A549 (cell line): ENCODE results near the gene NEDD4L. TPM values are rescaled to one million over a fixed set of nuclear protein-coding genes. Genes with fewer than 3 reads are reported as not detected.

ENCODE experiments used
- ATAC-seq, 2 experiments: fragments of 200-7000 bp in 1 of 2; fragments of >200 bp in 1 of 2; cut with Nextera tagmentation in 1 of 2; cut with Tn5 transposase in 1 of 2; 3 replicates each; pipeline versions ENCODE4 v1.8.0 to v1.9.1; 2018 to 2020; ENCODE audit warnings: mild to moderate bottlenecking in 1 of 2, moderate library complexity in 1 of 2
- CTCF ChIA-PET: fragments of 300-600 bp; sonication (Branson Sonifier 250); formaldehyde crosslinking; extraction: SDS; loops from one replicate; lab custom pipeline; 2021; ENCODE audit warnings: antibody characterized with exemption, inconsistent platforms; lab: Yijun Ruan, JAX
- POLR2A ChIA-PET: fragments of 350-600 bp; formaldehyde crosslinking; extraction: SDS; loops from one replicate; lab custom pipeline; 2021; ENCODE audit warnings: antibody characterized with exemption, inconsistent platforms; lab: Yijun Ruan, JAX
- DNase-seq, 2 experiments: peaks; one replicate each; pipeline versions ENCODE4 v3.0.0 to v3.0.0-alpha.2; 2011 to 2016; ENCODE audit warnings: low read depth in 1 of 2, low spot score in 1 of 2
- FAIRE-seq: peaks from 2 replicates; lab custom pipeline; 2011; peaks lifted over from hg19 to GRCh38; lab: Jason Lieb, UNC
- H3K27ac ChIP-seq, 2 experiments: fragments of >200 bp; sonication (Bioruptor Twin); formaldehyde crosslinking; 3 replicates each; pipeline ENCODE4 v1.5.1; 2016 to 2017
- H3K4me1 ChIP-seq: fragments of >200 bp; sonication (Bioruptor Twin); formaldehyde crosslinking; 3 replicates; pipeline ENCODE4 v1.6.1; 2016
- H3K4me2 ChIP-seq: fragments of >200 bp; sonication (Bioruptor Twin); formaldehyde crosslinking; 3 replicates; pipeline ENCODE4 v1.6.1; 2016
- H3K4me3 ChIP-seq: fragments of >200 bp; sonication (Bioruptor Twin); formaldehyde crosslinking; 3 replicates; pipeline ENCODE4 v1.5.1; 2016
- H3K9me3 ChIP-seq: fragments of >200 bp; sonication (Bioruptor Twin); formaldehyde crosslinking; 3 replicates; pipeline ENCODE4 v1.6.1; 2016
- CEBPB ChIP-seq, 2 experiments: fragments of >200 bp in 1 of 2; sonication (Bioruptor Twin) in 1 of 2; formaldehyde crosslinking in 1 of 2; IDR thresholded peaks; 2 replicates each; pipeline ENCODE4 v1.6.1; 2012 to 2016
- FOSB ChIP-seq: fragments of 250-450 bp; sonication (Bioruptor Pico); IDR thresholded peaks from 2 replicates; pipeline ENCODE4 v1.5.0; 2020; ENCODE audit warnings: mild to moderate bottlenecking, moderate library complexity
- FOXS1 ChIP-seq: fragments of 250-450 bp; sonication (Bioruptor Pico); IDR thresholded peaks from 2 replicates; pipeline ENCODE4 v1.5.0; 2020; ENCODE audit warnings: mild to moderate bottlenecking, moderate library complexity
- HOXB13 ChIP-seq: fragments of 250-450 bp; sonication (Bioruptor Pico); IDR thresholded peaks from 2 replicates; pipeline ENCODE4 v1.5.0; 2020; ENCODE audit warnings: low read depth, mild to moderate bottlenecking, moderate library complexity
- JUN ChIP-seq, 2 experiments: fragments of >200 bp; sonication (Bioruptor Twin); formaldehyde crosslinking; IDR thresholded peaks; 2 replicates in 1 of 2; 3 replicates in 1 of 2; pipeline ENCODE4 v1.6.1; 2016 to 2017
- KDM1A ChIP-seq: fragments of 200-600 bp; sonication (generic); IDR thresholded peaks from 2 replicates; pipeline ENCODE4 v1.6.1; 2016; ENCODE audit warnings: low read depth, mild to moderate bottlenecking
- PHF8 ChIP-seq: fragments of 200-600 bp; sonication (generic); IDR thresholded peaks from 2 replicates; pipeline ENCODE4 v1.6.1; 2016; ENCODE audit warnings: low read depth, mild to moderate bottlenecking, antibody characterized with exemption, moderate library complexity, borderline replicate concordance
- RAD21 ChIP-seq, 2 experiments: fragments of >200 bp in 1 of 2; sonication (Bioruptor Twin) in 1 of 2; formaldehyde crosslinking in 1 of 2; IDR thresholded peaks in 1 of 2; conservative IDR thresholded peaks in 1 of 2; 2 replicates in 1 of 2; 3 replicates in 1 of 2; pipeline ENCODE4 v1.6.1; 2012 to 2018; ENCODE audit warnings: inconsistent platforms in 1 of 2
- RARB ChIP-seq: fragments of 250-450 bp; sonication (Bioruptor Pico); IDR thresholded peaks from 2 replicates; pipeline ENCODE4 v1.8.0; 2021; ENCODE audit warnings: mild to moderate bottlenecking, moderate library complexity
- RCOR1 ChIP-seq: fragments of 150-350 bp; IDR thresholded peaks from 2 replicates; pipeline ENCODE4 v1.6.1; 2014; ENCODE audit warnings: antibody characterized with exemption, low read length, low read depth
- RFX5 ChIP-seq: fragments of 450-650 bp; IDR thresholded peaks from 2 replicates; pipeline ENCODE4 v1.7.1; 2014; ENCODE audit warnings: antibody characterized with exemption, mild to moderate bottlenecking, moderate library complexity
- RNF2 ChIP-seq: fragments of 200-600 bp; sonication (generic); IDR thresholded peaks from 2 replicates; pipeline ENCODE4 v1.6.1; 2016; ENCODE audit warnings: low read depth, mild to moderate bottlenecking, antibody characterized with exemption, moderate library complexity, borderline replicate concordance
- SMC3 ChIP-seq: fragments of >200 bp; sonication (Bioruptor Twin); formaldehyde crosslinking; IDR thresholded peaks from 3 replicates; pipeline ENCODE4 v1.6.1; 2018; ENCODE audit warnings: inconsistent platforms
- WGBS: methylation state at CpG from one replicate; pipeline ENCODE4 v1.1.6; 2017; ENCODE audit errors: missing lambda C conversion rate; 5-methylcytosine and 5-hydroxymethylcytosine counted together
- polyA plus RNA-seq, 4 experiments: library from polyadenylated mRNA; depleted of rRNA in 3 of 4; stranded (reverse); fragments of >200 nt; fragmentation: RNase III in 1 of 4; extraction: RNeasy Plus Mini Kit Qiagen cat#74134 plus additional on column Dnase treatment in 1 of 4; gene quantifications; 2 replicates in 3 of 4; 3 replicates in 1 of 4; pipeline ENCODE4 v1.2.3, GENCODE V29; 2011 to 2017
- TF ChIP-seq, protein P1 (sequence below): fragments of 200-600 bp; sonication (generic); IDR thresholded peaks from 2 replicates; pipeline ENCODE4 v1.6.1; 2016; ENCODE audit warnings: antibody characterized with exemption, mild to moderate bottlenecking, moderate library complexity
- TF ChIP-seq, protein P2 (sequence below): fragments of 450-650 bp; IDR thresholded peaks from 2 replicates; pipeline ENCODE4 v1.6.1; 2014; ENCODE audit warnings: antibody characterized with exemption
- TF ChIP-seq, protein P3 (sequence below): IDR thresholded peaks from 2 replicates; pipeline ENCODE4 v1.6.1; 2012
- TF ChIP-seq, protein P4 (sequence below): fragments of >200 bp; sonication (Bioruptor Twin); formaldehyde crosslinking; IDR thresholded peaks from 3 replicates; pipeline ENCODE4 v1.6.1; 2016
- TF ChIP-seq, protein P5 (sequence below): IDR thresholded peaks from 2 replicates; pipeline ENCODE4 v1.6.1; 2012
- TF ChIP-seq, protein P6 (sequence below): IDR thresholded peaks from 2 replicates; pipeline ENCODE4 v1.6.1; 2012; ENCODE audit warnings: low read depth, borderline replicate concordance

NEDD4L gene
- polyA plus RNA-seq, 2 of the 4 experiments (the other 2 are of a cell fraction), result 18.0 to 36.5 TPM

DNA sequence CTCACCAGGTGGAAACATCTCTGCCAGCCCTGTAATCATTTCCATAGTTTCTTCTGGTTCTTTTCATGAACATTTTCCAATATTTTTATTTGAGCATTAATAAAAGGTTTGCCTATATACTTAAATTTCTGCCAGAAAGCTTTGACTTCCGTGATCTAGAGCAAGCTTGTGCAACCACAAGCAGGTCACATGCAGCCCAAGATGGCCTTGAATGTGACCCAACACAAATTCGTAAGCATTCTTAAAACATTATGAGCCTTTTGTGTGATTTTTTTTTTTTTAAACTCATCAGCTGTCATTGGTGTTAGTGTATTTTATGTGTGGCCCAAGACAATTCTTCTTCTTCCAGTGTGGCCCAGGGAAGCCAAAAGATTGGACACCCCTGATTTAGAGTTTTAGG, 51.6 kb downstream of the NEDD4L start (continued):
- TF ChIP-seq RFX5 (no peak), PHF8 (no peak), RAD21 (conservative IDR thresholded peaks at IDR 0.05 in 1 of 2, IDR thresholded peaks at IDR 0.05 in 1 of 2) (no peak), KDM1A (no peak), RCOR1 (no peak)
- TF ChIP-seq, protein P1, sequence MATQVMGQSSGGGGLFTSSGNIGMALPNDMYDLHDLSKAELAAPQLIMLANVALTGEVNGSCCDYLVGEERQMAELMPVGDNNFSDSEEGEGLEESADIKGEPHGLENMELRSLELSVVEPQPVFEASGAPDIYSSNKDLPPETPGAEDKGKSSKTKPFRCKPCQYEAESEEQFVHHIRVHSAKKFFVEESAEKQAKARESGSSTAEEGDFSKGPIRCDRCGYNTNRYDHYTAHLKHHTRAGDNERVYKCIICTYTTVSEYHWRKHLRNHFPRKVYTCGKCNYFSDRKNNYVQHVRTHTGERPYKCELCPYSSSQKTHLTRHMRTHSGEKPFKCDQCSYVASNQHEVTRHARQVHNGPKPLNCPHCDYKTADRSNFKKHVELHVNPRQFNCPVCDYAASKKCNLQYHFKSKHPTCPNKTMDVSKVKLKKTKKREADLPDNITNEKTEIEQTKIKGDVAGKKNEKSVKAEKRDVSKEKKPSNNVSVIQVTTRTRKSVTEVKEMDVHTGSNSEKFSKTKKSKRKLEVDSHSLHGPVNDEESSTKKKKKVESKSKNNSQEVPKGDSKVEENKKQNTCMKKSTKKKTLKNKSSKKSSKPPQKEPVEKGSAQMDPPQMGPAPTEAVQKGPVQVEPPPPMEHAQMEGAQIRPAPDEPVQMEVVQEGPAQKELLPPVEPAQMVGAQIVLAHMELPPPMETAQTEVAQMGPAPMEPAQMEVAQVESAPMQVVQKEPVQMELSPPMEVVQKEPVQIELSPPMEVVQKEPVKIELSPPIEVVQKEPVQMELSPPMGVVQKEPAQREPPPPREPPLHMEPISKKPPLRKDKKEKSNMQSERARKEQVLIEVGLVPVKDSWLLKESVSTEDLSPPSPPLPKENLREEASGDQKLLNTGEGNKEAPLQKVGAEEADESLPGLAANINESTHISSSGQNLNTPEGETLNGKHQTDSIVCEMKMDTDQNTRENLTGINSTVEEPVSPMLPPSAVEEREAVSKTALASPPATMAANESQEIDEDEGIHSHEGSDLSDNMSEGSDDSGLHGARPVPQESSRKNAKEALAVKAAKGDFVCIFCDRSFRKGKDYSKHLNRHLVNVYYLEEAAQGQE, result no peak

DNA sequence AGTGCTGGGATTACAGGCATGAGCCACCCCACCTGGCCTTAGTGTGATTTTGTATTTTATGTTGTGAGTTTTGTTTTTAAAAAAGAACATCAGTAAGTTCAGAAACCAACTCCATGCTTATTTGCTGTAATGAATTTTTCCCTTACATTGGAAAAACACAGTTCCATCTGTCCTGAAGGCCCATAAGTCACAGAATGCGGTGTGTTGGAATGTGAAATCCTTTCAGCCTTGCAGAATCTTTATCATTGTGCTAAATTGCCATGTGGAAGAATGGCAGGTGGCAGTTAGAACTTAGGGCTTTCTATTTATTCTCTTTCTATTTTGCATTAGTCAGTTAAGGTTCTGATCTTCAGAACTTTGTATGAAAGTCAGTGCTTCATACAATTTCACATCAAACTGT, 52.6 kb downstream of the NEDD4L start:
- H3K27ac ChIP-seq, result no peak overlapping the region

More for the DNA sequence above, 52.6 kb downstream of the NEDD4L start:
- TF ChIP-seq HOXB13 (no peak), RNF2 (no peak), RAD21 (conservative IDR thresholded peaks at IDR 0.05 in 1 of 2, IDR thresholded peaks at IDR 0.05 in 1 of 2) (no peak), RARB (CRISPR knock-in tag) (no peak), CEBPB (IDR thresholded peaks at IDR 0.05) (no peak), SMC3 (no peak), FOXS1 (CRISPR knock-in tag) (no peak), JUN (IDR thresholded peaks at IDR 0.05) (no peak), FOSB (no peak)
- TF ChIP-seq, protein P2, sequence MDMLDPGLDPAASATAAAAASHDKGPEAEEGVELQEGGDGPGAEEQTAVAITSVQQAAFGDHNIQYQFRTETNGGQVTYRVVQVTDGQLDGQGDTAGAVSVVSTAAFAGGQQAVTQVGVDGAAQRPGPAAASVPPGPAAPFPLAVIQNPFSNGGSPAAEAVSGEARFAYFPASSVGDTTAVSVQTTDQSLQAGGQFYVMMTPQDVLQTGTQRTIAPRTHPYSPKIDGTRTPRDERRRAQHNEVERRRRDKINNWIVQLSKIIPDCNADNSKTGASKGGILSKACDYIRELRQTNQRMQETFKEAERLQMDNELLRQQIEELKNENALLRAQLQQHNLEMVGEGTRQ, result no peak
- TF ChIP-seq, protein P3, sequence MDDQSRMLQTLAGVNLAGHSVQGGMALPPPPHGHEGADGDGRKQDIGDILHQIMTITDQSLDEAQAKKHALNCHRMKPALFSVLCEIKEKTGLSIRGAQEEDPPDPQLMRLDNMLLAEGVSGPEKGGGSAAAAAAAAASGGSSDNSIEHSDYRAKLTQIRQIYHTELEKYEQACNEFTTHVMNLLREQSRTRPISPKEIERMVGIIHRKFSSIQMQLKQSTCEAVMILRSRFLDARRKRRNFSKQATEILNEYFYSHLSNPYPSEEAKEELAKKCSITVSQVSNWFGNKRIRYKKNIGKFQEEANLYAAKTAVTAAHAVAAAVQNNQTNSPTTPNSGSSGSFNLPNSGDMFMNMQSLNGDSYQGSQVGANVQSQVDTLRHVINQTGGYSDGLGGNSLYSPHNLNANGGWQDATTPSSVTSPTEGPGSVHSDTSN, result no peak
- TF ChIP-seq, protein P4, sequence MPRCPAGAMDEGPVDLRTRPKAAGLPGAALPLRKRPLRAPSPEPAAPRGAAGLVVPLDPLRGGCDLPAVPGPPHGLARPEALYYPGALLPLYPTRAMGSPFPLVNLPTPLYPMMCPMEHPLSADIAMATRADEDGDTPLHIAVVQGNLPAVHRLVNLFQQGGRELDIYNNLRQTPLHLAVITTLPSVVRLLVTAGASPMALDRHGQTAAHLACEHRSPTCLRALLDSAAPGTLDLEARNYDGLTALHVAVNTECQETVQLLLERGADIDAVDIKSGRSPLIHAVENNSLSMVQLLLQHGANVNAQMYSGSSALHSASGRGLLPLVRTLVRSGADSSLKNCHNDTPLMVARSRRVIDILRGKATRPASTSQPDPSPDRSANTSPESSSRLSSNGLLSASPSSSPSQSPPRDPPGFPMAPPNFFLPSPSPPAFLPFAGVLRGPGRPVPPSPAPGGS, result no peak
- TF ChIP-seq, protein P1, result no peak
- TF ChIP-seq, protein P5, sequence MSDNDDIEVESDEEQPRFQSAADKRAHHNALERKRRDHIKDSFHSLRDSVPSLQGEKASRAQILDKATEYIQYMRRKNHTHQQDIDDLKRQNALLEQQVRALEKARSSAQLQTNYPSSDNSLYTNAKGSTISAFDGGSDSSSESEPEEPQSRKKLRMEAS, result no peak
- TF ChIP-seq, protein P6, sequence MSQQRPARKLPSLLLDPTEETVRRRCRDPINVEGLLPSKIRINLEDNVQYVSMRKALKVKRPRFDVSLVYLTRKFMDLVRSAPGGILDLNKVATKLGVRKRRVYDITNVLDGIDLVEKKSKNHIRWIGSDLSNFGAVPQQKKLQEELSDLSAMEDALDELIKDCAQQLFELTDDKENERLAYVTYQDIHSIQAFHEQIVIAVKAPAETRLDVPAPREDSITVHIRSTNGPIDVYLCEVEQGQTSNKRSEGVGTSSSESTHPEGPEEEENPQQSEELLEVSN, result no peak
- Histone ChIP-seq H3K4me2 (peak overlapping the region; percentile 18; the same call in 2 of the 3 replicates), H3K4me1 (peaks cover 14% of the 10 kb centered on the region; the same call in 2 of the 3 replicates), H3K4me3 (no peak overlapping the region), H3K9me3 (no peaks in the 10 kb centered on the region)
- POLR2A ChIA-PET, result no interaction called here
- WGBS, result 95% methylated on average over 1 of the region's 1 CpG
- no peak for FAIRE-seq
- ATAC-seq, result no peak
- CTCF ChIA-PET, result no interaction called here
- no peak for DNase-seq
